ENCODE results near the gene SNAPC1. TPM values are rescaled to one million over a fixed set of nuclear protein-coding genes. Genes with fewer than 3 reads are reported as not detected.
"Not testable (repeated sequence)": the region's sequence is repeated elsewhere in the genome, so short reads cannot be mapped to it uniquely, and the experiment has no call there.

The SNAPC1 gene
- total RNA-seq, 2 experiments from 2014 or later, result 9.1 TPM

DNA sequence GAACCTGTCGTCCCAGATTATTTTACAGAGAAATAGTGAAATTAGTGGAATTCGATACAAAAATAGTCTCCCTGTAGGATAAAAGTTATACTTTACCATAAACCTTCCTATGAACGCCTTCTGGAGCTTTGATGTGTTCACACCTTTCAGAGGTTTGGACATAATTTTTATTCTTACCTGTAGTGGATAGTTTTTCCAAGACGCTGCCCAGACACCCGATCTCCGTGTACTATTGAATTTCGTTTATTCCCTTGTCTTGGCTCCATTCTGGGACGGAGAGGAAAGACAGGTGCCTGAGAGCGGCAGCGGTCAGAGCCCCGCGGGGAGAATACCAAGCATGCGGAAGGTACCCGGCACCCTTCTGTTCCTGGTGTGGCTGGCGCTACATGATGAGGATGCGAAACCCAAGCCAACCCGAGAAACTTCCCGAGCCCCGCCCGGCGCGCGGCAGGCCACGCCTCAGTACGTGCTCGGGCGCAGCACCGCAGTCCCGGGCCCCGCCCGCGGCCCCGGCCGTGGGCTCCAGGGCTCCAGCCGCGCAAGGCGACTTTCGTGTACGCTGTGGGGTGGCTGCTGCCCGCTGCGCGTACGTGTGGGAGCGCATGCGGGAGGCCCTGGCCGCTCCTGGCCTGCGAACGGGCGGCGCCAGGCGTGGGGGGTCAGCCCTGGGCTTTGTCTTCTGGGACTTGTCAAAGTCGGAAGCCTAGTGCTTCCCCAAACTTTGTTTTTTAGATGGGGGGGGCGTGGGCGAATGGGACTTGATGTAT, 11.3 kb upstream of the SNAPC1 start:
- H3K4me3 Mint-ChIP-seq, result peak overlapping the region; percentile 85
- no peaks in the 10 kb centered on the region for H3K27me3 Mint-ChIP-seq
- peak overlapping the region; percentile 84 for H3K27ac Mint-ChIP-seq
- H3K9me3 Mint-ChIP-seq, result no peaks in the 10 kb centered on the region
- ChIA-PET CTCF (interaction anchor here (0.6 to 2.1 kb wide), 3 partner anchors 87 to 275 kb away, joined by 3 to 8 read pairs (median 4); no protein-coding TSS in a partner anchor), POLR2A (interaction anchor here (1.2 to 1.5 kb wide), 2 partner anchors 11 to 272 kb away, joined by 5 to 7 read pairs; partner anchors contain the start of gene SNAPC1)
- H3K4me1 Mint-ChIP-seq (ENCODE audit: low read depth), result peaks cover 21% of the 10 kb centered on the region
- intact Hi-C loops (cut with micrococcal nuclease), result loop anchor here (1.0 kb wide), 1 partner anchor 11 kb away; the partner anchor contains the start of gene SNAPC1
- DNase-seq, result peak; percentile 89
- peaks cover 26% of the 10 kb centered on the region for H3K36me3 Mint-ChIP-seq

DNA sequence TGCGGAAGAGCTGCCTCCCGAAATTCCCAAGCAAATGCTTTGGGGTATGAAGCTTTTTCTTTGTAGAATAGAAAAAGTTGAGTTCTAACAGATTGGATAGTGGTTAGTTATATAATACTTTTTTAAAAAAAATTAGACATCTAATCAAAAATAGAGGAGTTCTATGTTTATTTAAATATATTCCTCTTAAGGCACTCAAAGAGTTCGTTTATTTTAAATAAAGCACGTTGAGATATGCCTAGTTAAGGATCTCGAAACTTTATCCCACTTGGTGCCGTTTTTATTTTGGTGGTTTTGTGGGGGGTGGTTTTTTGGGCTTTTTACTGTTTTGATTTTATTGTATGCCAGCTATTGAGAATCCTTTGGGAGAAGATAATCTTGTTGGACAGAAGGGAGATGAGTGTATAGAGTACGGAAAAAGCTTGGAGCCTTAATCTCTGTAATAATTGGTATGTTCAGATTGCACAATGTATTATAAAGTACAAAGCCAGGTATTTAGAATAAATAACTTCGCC, 10.7 kb upstream of the SNAPC1 start:
- CTCF ChIA-PET, result interaction anchor here (2.1 kb wide), 1 partner anchor 86 kb away, joined by 8 read pairs; no protein-coding TSS in a partner anchor
- Mint-ChIP-seq H3K27me3 (no peaks in the 10 kb centered on the region), H3K9me3 (no peaks in the 10 kb centered on the region), H3K36me3 (peaks cover 21% of the 10 kb centered on the region), H3K27ac (no peak overlapping the region), H3K4me1 (ENCODE audit: low read depth) (peaks cover 21% of the 10 kb centered on the region), H3K4me3 (peak overlapping the region; percentile 56)
- DNase-seq, result no peak
- intact Hi-C loops (cut with micrococcal nuclease), result loop anchor here (1.0 kb wide), 1 partner anchor 11 kb away; the partner anchor contains the start of gene SNAPC1
- POLR2A ChIA-PET, result no interaction called here

- H3K36me3 Mint-ChIP-seq, result peaks cover 12% of the 10 kb centered on the region
- H3K27ac Mint-ChIP-seq, result no peak overlapping the region
- POLR2A ChIA-PET, result no interaction called here
Measured at GRCh38 chr14:61752626-61753025, 9.6 kb upstream of the SNAPC1 start.

DNA sequence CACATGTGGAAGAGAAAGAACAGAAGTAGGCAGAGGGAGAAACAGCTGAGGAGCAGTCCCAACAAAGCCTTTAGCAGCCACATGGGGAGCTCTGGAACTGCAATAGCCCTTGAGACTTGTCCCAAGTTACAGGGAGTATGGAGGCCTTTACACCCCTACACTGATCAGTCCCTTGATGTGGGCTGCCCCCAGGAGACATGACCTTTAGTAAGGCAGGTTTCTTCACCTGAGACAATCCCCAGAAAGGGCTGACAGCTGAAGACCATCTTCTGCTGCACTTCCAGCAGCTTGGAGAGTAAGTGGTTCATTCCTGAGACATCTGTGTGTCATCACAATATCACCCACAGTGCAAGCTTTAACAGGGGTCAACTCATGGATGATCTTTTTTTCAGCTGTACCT, 8.6 kb upstream of the SNAPC1 start:
- Mint-ChIP-seq H3K27me3 (no peaks in the 10 kb centered on the region), H3K27ac (no peak overlapping the region), H3K36me3 (peaks cover 6% of the 10 kb centered on the region), H3K4me1 (ENCODE audit: low read depth) (peaks cover 18% of the 10 kb centered on the region), H3K9me3 (no peaks in the 10 kb centered on the region), H3K4me3 (no peak overlapping the region)
- DNase-seq, result no peak
- intact Hi-C loops (cut with micrococcal nuclease), result no loop called here
- ChIA-PET CTCF (interaction anchor here (0.7 to 1.5 kb wide), 2 partner anchors 8 to 23 kb away, joined by 3 to 7 read pairs; partner anchors contain the start of gene SNAPC1), POLR2A (interaction anchor here (1.3 kb wide), 1 partner anchor 8 kb away, joined by 8 read pairs; the partner anchor contains the start of gene SNAPC1)

More at GRCh38 chr14:61752626-61753025, 9.6 kb upstream of the SNAPC1 start:
- no peak for DNase-seq
- H3K27me3 Mint-ChIP-seq, result no peaks in the 10 kb centered on the region
- no peak overlapping the region for H3K4me3 Mint-ChIP-seq
- H3K4me1 Mint-ChIP-seq (ENCODE audit: low read depth), result peaks cover 21% of the 10 kb centered on the region
- no peaks in the 10 kb centered on the region for H3K9me3 Mint-ChIP-seq
- CTCF ChIA-PET, result interaction anchor here (1.5 to 2.1 kb wide), 2 partner anchors 9 to 85 kb away, joined by 7 to 8 read pairs; partner anchors contain the start of gene SNAPC1
- intact Hi-C loops (cut with micrococcal nuclease), result no loop called here

DNA sequence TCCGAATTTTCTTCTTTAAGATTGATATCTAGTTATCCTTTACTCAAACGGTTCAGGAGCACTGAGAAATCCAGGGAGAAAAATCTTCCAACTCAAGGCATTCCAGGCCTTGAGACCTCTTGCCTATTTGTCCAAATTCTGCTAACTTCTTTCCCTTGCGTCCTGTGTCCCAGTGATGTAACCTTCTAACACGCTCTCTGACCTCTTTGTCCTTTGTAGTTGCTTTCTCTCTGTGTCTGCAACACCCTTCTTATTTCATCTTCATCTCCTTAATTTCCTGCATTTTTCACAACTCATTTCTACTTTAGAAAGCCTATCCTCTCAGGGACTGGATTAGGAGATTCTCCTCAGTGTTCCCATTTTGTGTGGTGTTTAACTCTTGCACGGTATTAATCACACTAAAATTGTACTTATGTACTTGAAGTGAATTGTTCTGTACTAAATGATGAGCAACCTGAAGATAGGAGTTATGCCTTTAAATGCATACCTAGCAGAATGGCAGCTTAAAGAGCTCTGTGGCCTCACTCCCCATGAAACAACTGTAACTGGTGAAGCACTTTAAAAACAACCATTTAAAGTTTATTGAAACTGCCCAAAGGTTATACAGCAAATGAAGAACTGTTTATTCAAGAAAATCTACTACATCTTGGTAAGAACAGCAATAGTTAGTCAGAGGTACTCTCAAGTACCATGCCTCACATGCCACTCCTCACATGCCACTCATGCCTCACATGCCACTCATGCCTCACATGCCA, 7.4 kb upstream of the SNAPC1 start:
- no peaks in the 10 kb centered on the region for H3K27me3 Mint-ChIP-seq
- POLR2A ChIA-PET, result no interaction called here
- no peaks in the 10 kb centered on the region for H3K9me3 Mint-ChIP-seq
- no peak for DNase-seq
- intact Hi-C loops (cut with micrococcal nuclease), result no loop called here
- CTCF ChIA-PET, result no interaction called here
- peaks cover 4% of the 10 kb centered on the region for H3K36me3 Mint-ChIP-seq
- H3K4me1 Mint-ChIP-seq (ENCODE audit: low read depth), result peaks cover 15% of the 10 kb centered on the region
- no peak overlapping the region for H3K4me3 Mint-ChIP-seq
- no peak overlapping the region for H3K27ac Mint-ChIP-seq

DNA sequence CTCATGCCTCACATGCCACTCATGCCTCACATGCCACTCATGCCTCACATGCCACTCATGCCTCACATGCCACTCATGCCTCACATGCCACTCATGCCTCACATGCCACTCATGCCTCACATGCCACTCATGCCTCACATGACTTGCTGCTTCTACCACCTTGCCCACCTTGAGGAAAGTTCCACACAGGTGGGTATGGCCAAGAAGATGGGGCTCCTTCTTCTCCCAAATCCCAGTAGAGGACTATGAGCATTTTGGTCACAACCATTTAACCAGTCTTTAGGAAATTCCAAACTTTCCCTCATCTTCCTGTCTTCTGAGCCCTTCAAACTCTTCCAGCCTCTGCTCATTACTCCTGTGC, 6.9 kb upstream of the SNAPC1 start:
- H3K27me3 Mint-ChIP-seq; H3K9me3 Mint-ChIP-seq; H3K36me3 Mint-ChIP-seq; intact Hi-C loops (cut with micrococcal nuclease); DNase-seq; H3K27ac Mint-ChIP-seq; H3K4me1 Mint-ChIP-seq (ENCODE audit: low read depth); H3K4me3 Mint-ChIP-seq; CTCF ChIA-PET; POLR2A ChIA-PET: not testable (repeated sequence)

GRCh38 chr14:61756135-61756534, 6.1 kb upstream of the SNAPC1 start:
- POLR2A ChIA-PET, result interaction anchor here (0.6 kb wide), 1 partner anchor 272 kb away, joined by 3 read pairs; no protein-coding TSS in a partner anchor
- Mint-ChIP-seq H3K4me1 (ENCODE audit: low read depth) (peaks cover 6% of the 10 kb centered on the region), H3K27ac (no peak overlapping the region), H3K36me3 (no peaks in the 10 kb centered on the region), H3K4me3 (no peak overlapping the region), H3K27me3 (no peaks in the 10 kb centered on the region), H3K9me3 (no peaks in the 10 kb centered on the region)
- intact Hi-C loops (cut with micrococcal nuclease), result no loop called here
- CTCF ChIA-PET, result no interaction called here
- DNase-seq, result no peak

GRCh38 chr14:61759878-61760277, 2.3 kb upstream of the SNAPC1 start:
- intact Hi-C loops (cut with micrococcal nuclease), result loop anchor here (10.0 kb wide), 1 partner anchor 1535 kb away; no protein-coding TSS in a partner anchor
- no peak for DNase-seq
- Mint-ChIP-seq H3K9me3 (no peaks in the 10 kb centered on the region), H3K4me3 (no peak overlapping the region), H3K27me3 (no peaks in the 10 kb centered on the region), H3K27ac (no peak overlapping the region), H3K4me1 (ENCODE audit: low read depth) (peaks cover 27% of the 10 kb centered on the region), H3K36me3 (peaks cover 2% of the 10 kb centered on the region)
- ChIA-PET POLR2A (no interaction called here), CTCF (no interaction called here)

- peak overlapping the region; percentile 95 for H3K4me3 Mint-ChIP-seq
- intact Hi-C loops (cut with micrococcal nuclease), result loop anchor here (10.0 kb wide), 1 partner anchor 1533 kb away; no protein-coding TSS in a partner anchor
- peak overlapping the region; percentile 95 for H3K27ac Mint-ChIP-seq
- H3K36me3 Mint-ChIP-seq, result peaks cover 2% of the 10 kb centered on the region
- H3K27me3 Mint-ChIP-seq, result no peaks in the 10 kb centered on the region
- ChIA-PET CTCF (interaction anchor here (0.6 to 8.4 kb wide), 12 partner anchors 8 to 1628 kb away, joined by 3 to 40 read pairs (median 3); no protein-coding TSS in a partner anchor), POLR2A (interaction anchor here (0.7 to 1.7 kb wide), 9 partner anchors 8 to 309 kb away, joined by 3 to 8 read pairs (median 5); partner anchors contain the start of gene HIF1A)
- H3K4me1 Mint-ChIP-seq (ENCODE audit: low read depth), result peaks cover 40% of the 10 kb centered on the region
- DNase-seq, result no peak
- H3K9me3 Mint-ChIP-seq, result no peaks in the 10 kb centered on the region
Measured at GRCh38 chr14:61761557-61761956, 663 bp upstream of the SNAPC1 start.

GRCh38 chr14:61764342-61765122, 2.3 kb downstream of the SNAPC1 start:
- intact Hi-C loops (cut with micrococcal nuclease), result loop anchor here (10.0 kb wide), 1 partner anchor 1530 kb away; no protein-coding TSS in a partner anchor
- POLR2A ChIA-PET, result no interaction called here
- no peaks in the 10 kb centered on the region for H3K9me3 Mint-ChIP-seq
- peaks cover 42% of the 10 kb centered on the region for H3K4me1 Mint-ChIP-seq (ENCODE audit: low read depth)
- no peaks in the 10 kb centered on the region for H3K27me3 Mint-ChIP-seq
- CTCF ChIA-PET, result interaction anchor here (0.7 to 8.4 kb wide), 4 partner anchors 73 to 304 kb away, joined by 3 to 40 read pairs (median 9); no protein-coding TSS in a partner anchor
- no peak overlapping the region for H3K27ac Mint-ChIP-seq
- peak overlapping the region; percentile 35 for H3K4me3 Mint-ChIP-seq
- H3K36me3 Mint-ChIP-seq, result peaks cover 9% of the 10 kb centered on the region
- no peak for DNase-seq

DNA sequence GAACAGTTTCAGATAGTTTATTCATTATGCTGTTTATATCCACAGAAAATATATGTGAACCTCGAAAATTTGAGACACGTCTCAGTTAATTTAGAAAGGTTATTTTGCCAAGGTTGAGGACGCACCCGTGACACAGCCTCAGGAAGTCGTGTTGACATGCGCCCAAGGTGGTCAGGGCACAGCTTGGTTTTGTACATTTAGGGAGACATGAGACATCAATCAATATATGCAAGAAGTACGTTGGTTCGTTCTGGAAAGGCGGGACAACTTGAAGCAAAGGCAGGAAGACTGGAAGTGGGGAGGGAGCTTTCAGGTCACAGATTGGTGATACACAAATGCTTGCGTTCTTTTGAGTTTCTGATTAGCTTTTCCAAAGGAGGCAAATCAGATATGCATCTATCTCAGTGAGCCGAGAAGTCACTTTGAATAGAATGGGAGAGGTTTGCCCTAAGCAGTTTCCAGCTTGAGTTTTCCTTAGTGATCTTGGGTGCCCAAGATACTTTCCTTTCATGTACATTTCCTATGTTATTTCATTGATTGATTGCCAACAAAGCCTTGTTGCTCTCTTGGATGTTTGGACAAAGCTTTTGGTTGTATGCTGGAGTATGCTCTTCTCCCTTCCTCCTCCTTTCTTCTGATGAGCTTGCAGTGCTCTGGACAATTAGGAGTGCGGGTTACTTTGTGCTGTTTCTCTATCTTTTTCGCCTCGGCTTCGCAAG, 3.2 kb downstream of the SNAPC1 start:
- POLR2A ChIA-PET, result no interaction called here

More for the DNA sequence above, 3.2 kb downstream of the SNAPC1 start:
- Mint-ChIP-seq H3K4me3 (no peak overlapping the region), H3K27ac (no peak overlapping the region), H3K36me3 (peaks cover 12% of the 10 kb centered on the region), H3K9me3 (no peaks in the 10 kb centered on the region), H3K27me3 (no peaks in the 10 kb centered on the region), H3K4me1 (ENCODE audit: low read depth) (peaks cover 42% of the 10 kb centered on the region)
- CTCF ChIA-PET, result interaction anchor here (3.9 to 8.4 kb wide), 2 partner anchors 72 to 290 kb away, joined by 14 to 40 read pairs; no protein-coding TSS in a partner anchor
- intact Hi-C loops (cut with micrococcal nuclease), result loop anchor here (10.0 kb wide), 1 partner anchor 1529 kb away; no protein-coding TSS in a partner anchor
- no peak for DNase-seq
